ENCODE data around the gene SLC9A3. TPM values are rescaled to one million over a fixed set of nuclear protein-coding genes. Genes with fewer than 3 reads are reported as not detected.
"Not testable (repeated sequence)": the region's sequence is repeated elsewhere in the genome, so short reads cannot be mapped to it uniquely, and the experiment has no call there.

Gene SLC9A3
- total RNA-seq, 1 donor from 2014 or later = 3.9 TPM

- intact Hi-C loops (cut with DNase I) = no loop called here
- H3K27ac ChIP-seq = no peak overlapping the region
- no peaks in the 10 kb centered on the region for H3K27me3 ChIP-seq
- no peak for DNase-seq (ENCODE audit: extremely low spot score in 2 of 2)
- no peaks in the 10 kb centered on the region for H3K9me3 ChIP-seq
- H3K36me3 ChIP-seq = no peaks in the 10 kb centered on the region
- H3K4me3 ChIP-seq = no peak overlapping the region
- TF ChIP-seq POLR2A (IDR thresholded peaks at IDR 0.05) = no peak
- TF ChIP-seq CTCF (IDR thresholded peaks at IDR 0.05) = no peak
- TF ChIP-seq POLR2AphosphoS5 (IDR thresholded peaks at IDR 0.05; ENCODE audit: insufficient read depth in 1 of 2, low read depth in 1 of 2) = no peak
- H3K4me1 ChIP-seq = no peaks in the 10 kb centered on the region
Observed at GRCh38 chr5:488744-489688, 35.2 kb downstream of the SLC9A3 start.

DNA sequence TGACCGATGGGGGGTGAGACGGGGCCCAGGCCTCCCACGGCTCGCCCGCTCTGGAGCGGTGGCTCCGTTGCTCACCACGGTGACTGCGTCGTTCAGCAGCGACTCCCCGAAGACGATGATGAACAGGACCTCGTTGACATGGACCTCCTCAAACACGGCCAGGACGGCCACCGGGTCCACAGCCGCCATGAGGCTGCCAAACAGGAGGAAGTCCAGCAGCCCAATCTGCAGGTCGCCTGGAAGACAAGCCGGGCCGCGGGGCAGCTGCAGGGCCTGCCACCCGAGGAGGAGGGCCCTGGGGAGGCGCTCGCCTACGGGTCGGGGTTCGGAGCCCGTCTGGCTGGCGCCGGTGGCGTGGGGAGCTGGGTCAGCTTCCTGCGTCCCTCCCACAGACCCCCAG is 36.0 kb downstream of the SLC9A3 start:
- Histone ChIP-seq H3K9me3 (no peaks in the 10 kb centered on the region), H3K4me3 (no peak overlapping the region), H3K4me1 (no peaks in the 10 kb centered on the region), H3K27me3 (no peaks in the 10 kb centered on the region), H3K36me3 (no peaks in the 10 kb centered on the region), H3K27ac (no peak overlapping the region)
- no peak for DNase-seq (ENCODE audit: extremely low spot score in 2 of 2)
- intact Hi-C loops (cut with DNase I) = no loop called here
- TF ChIP-seq CTCF (IDR thresholded peaks at IDR 0.05) = no peak
- no peak for TF ChIP-seq POLR2AphosphoS5 (IDR thresholded peaks at IDR 0.05; ENCODE audit: insufficient read depth in 1 of 2, low read depth in 1 of 2)
- TF ChIP-seq POLR2A (IDR thresholded peaks at IDR 0.05) = no peak

DNA sequence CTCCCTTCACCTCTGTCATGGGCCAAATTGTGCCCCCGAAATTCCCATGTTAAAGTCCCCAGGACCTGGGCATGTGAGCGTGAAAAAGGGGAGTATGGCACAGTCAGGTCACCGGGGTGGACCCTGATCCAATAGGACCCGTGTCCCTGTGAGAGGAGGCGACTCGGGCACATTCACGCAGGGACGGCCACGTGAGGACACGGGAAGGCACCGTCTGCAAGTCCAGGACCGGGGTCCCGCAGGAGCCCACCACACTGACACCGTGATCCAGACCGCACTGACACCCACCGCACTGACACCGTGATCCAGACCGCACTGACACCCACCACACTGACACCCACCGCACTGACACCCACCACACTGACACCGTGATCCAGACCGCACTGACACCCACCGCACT is 37.7 kb downstream of the SLC9A3 start:
- intact Hi-C loops (cut with DNase I); H3K4me3 ChIP-seq; DNase-seq (ENCODE audit: extremely low spot score in 2 of 2); H3K4me1 ChIP-seq; H3K27me3 ChIP-seq; H3K9me3 ChIP-seq; H3K27ac ChIP-seq; H3K36me3 ChIP-seq: not testable (repeated sequence)

DNA sequence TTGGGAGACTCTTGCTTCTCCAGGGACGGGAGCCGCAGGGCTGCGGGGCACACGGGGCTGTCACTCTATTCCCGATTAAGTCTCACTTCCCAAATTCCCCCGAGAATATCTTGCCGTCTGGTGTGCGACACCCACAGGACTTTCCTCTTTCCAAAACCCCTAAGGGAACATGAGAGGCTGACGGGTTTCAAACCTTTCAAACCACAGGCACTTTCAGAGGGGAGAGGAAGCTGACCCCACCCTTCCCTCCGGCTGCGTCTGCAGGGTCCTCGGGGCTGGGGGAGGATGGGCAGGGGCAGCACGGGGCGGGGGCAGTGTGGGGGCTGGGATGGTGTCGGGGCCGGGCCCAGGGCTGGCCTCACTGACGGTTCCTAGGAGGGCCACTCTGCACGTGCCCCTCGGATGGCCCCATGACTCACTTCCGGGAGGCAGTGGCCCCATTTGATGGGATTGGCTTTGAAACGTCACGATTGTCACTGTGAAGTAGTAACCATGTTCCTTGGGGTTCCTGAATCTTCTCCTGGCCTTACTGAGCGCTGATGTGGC is 38.2 kb downstream of the SLC9A3 start:
- Histone ChIP-seq H3K9me3 (no peaks in the 10 kb centered on the region), H3K27me3 (no peaks in the 10 kb centered on the region), H3K4me1 (no peaks in the 10 kb centered on the region), H3K36me3 (no peaks in the 10 kb centered on the region), H3K4me3 (no peak overlapping the region), H3K27ac (no peak overlapping the region)
- TF ChIP-seq POLR2AphosphoS5 (IDR thresholded peaks at IDR 0.05; ENCODE audit: insufficient read depth in 1 of 2, low read depth in 1 of 2) (no peak), POLR2A (IDR thresholded peaks at IDR 0.05) (no peak), CTCF (IDR thresholded peaks at IDR 0.05) (no peak)
- no peak for DNase-seq (ENCODE audit: extremely low spot score in 2 of 2)
- intact Hi-C loops (cut with DNase I) = no loop called here

DNA sequence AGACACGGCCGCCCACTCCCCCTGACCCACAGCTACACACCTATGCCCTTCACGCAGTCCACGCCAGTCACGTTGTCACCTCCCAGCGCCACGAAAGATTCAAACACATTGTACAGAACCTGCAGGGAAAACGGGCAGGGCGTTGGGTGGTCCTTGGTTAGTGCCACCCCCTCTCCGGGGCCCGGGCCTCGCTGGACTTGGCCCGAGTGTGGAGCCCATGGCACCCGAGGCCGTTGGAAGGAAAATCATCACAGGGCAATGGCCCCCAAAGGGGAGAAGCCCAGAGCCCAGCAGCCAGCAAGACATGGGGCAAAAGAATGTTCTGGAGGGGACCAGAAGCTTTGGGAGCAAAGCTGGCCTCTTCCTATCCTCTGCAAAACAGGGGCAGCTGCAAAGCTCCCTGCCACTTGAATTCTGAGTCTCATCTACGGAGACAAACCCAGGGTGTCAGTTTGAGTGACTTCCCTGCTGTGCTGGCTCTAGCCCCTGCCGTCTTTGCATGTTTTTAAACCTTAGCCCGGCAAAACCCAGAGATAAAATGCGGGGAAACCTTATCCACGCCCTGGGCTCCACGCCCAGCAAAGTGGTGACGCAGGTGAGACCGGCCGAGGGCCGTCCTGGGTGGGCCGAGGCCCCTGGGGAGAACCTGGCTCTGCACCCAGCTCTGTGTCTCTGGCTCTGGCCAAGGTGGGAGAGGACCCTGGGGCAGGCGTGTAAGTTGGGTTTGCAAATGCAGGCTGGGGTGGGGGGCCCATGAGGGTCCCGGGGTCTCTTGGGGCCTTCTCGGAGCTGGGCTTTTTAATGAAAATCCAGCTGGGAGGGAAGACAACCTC is 38.9 kb downstream of the SLC9A3 start:
- intact Hi-C loops (cut with DNase I) = no loop called here
- no peak for DNase-seq (ENCODE audit: extremely low spot score in 2 of 2)
- no peaks in the 10 kb centered on the region for H3K27me3 ChIP-seq
- H3K4me1 ChIP-seq = no peaks in the 10 kb centered on the region
- H3K36me3 ChIP-seq = no peaks in the 10 kb centered on the region
- no peak overlapping the region for H3K4me3 ChIP-seq
- no peak overlapping the region for H3K27ac ChIP-seq
- TF ChIP-seq CTCF (IDR thresholded peaks at IDR 0.05) (no peak), POLR2A (IDR thresholded peaks at IDR 0.05) (no peak), POLR2AphosphoS5 (IDR thresholded peaks at IDR 0.05; ENCODE audit: insufficient read depth in 1 of 2, low read depth in 1 of 2) (no peak)
- H3K9me3 ChIP-seq = no peaks in the 10 kb centered on the region
